Transverse colon (tissue), 4 donors: ENCODE data around the gene IFT81.

Source experiments
- CTCF ChIP-seq, 5 experiments: fragments of 200-600 bp in 3 of 5; fragments of 450-650 bp in 2 of 5; sonication (generic) in 3 of 5; IDR thresholded peaks; 1 replicate in 2 of 5; 2 replicates in 3 of 5; pipeline ENCODE4 v1.5.1; 2016 to 2017; ENCODE audit warnings: antibody characterized with exemption in 5 of 5, inconsistent platforms in 3 of 5, mild to moderate bottlenecking in 2 of 5, moderate library complexity in 1 of 5
- EP300 ChIP-seq: sonication (generic); formaldehyde crosslinking; IDR thresholded peaks from one replicate; pipeline ENCODE4 v1.6.1; 2017; ENCODE audit warnings: antibody characterized with exemption, low read depth
- POLR2A ChIP-seq: fragments of 450-650 bp; IDR thresholded peaks from one replicate; pipeline ENCODE4 v1.6.1; 2016; ENCODE audit warnings: antibody characterized with exemption, mild to moderate bottlenecking, moderate library complexity
- POLR2AphosphoS5 ChIP-seq, 3 donors: sonication (generic); formaldehyde crosslinking; IDR thresholded peaks; one replicate each; pipeline ENCODE4 v1.6.1; 2016; ENCODE audit warnings: antibody characterized with exemption in 3 of 3

- no peak for TF ChIP-seq POLR2AphosphoS5 (IDR thresholded peaks at IDR 0.05)
- no peak for TF ChIP-seq CTCF (IDR thresholded peaks at IDR 0.05)
- TF ChIP-seq POLR2A = no peak
- no peak for TF ChIP-seq EP300
Observed at GRCh38 chr12:110200124-110200417, 75.9 kb downstream of the IFT81 start.
